NCI-H128 (cell line): Measurements from ENCODE around the gene NAV2.
"Not testable (repeated sequence)": the region's sequence is repeated elsewhere in the genome, so short reads cannot be mapped to it uniquely, and the experiment has no call there.

Experiments used
- DNase-seq: peaks from one replicate; lab custom pipeline; 2025; ENCODE audit not compliant: unreplicated experiment; lab: John Stamatoyannopoulos, UW

The NAV2 gene

GRCh38 chr11:19918302-19919049 is 205.8 kb downstream of the NAV2 start:
- no peak for DNase-seq

- DNase-seq = no peak
Measured at GRCh38 chr11:19919050-19919561, 206.5 kb downstream of the NAV2 start.

DNA sequence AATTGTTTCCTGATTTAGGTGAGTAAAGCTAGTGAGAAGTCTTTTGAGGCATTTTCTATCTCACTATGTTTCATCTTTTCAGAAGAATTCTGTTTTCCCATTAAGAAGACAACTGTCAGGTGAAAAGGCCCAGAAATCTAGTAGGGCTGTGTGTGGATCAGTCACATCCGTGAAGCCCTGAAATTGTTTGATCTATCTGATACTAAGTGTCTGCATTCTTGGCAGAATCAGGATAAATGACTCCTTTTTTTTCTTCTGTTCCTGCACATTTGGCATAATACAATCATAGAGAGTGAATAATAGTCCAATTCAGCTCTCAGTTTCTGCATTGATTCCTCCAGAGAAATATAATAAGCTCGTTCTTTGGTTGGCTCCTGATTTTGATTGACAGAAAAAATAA is 208.3 kb downstream of the NAV2 start:
- DNase-seq = no peak

DNA sequence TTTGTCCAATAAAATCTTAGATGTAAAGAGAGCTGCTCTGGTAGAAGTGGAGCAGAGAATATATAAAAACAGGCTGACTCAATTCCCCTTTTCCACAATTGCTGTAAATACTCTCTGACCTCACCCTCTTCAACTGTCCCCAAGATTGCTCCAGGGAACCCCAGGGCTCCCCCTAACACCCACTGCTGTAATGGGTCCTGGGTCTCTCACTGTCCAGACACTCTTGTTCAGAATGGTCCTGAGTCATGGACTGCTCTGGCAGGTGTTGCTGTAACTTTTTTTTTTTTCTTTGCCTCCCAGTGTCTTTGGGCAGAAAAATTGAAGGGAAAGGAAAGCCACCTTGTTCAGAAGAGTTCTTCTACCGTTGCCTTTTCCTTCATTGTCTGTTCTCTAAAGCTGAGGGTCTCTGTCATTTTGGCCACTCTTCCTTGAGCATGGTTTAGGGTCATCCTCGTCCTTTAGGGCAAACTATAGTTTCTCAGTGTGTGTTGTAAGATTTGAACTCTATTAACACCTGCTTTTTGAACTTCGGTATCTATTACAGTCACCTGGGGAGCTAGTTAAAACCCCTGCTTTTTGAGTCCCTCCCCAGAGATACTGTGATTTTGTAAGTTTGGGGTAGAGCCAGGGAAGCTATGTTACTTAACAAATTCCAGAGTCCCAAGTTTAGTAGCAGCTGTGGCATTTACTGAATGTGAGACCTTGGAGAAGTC is 209.5 kb downstream of the NAV2 start:
- DNase-seq = no peak

GRCh38 chr11:19922689-19923035 is 210.0 kb downstream of the NAV2 start:
- no peak for DNase-seq

DNA sequence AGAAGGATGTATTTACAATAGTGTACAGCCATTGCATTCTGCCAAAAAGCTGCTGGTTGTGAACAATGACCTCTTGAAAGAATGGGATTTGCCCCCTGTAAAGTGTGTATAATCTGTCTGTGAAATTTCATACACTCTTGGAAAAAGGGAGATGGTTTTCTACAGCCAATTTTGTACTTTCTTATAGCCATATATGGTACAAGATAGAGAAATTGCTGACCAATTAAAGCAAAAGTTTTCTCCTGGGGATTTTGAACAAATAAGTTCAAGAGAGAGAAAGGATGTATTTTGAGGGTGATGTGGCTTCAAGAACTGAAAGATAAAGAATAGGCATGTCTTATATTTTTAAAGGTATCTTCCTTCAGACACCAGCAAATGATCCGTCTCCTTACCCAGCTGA is 211.0 kb downstream of the NAV2 start:
- DNase-seq = no peak

GRCh38 chr11:19924311-19924710 is 211.7 kb downstream of the NAV2 start:
- no peak for DNase-seq

- no peak for DNase-seq
Measured at GRCh38 chr11:19924716-19925115, 212.1 kb downstream of the NAV2 start.

GRCh38 chr11:19927403-19927802 is 214.8 kb downstream of the NAV2 start:
- not testable (repeated sequence) for DNase-seq

DNA sequence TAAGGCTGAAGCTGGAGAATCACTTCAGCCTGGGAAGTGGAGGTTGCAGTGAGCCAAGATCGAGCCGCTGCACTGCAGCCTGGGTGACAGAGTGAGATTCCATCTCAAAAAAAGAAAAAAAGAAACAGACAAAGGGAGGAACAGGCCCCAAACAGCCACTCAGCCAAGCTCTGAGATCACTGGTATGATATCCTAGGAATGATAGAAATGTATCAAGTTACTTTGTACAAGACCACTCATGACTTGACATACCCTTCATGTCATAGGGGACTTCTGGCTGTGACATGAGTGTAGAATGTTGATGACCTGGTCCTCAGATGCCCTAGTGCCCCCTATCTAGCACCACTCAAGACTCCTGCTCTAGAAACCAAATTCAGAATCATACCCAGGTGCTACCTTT is 216.5 kb downstream of the NAV2 start:
- no peak for DNase-seq

- DNase-seq = no peak
Measured at GRCh38 chr11:19929655-19930054, 217.0 kb downstream of the NAV2 start.

- no peak for DNase-seq
Measured at GRCh38 chr11:19931141-19931770, 218.6 kb downstream of the NAV2 start.

DNA sequence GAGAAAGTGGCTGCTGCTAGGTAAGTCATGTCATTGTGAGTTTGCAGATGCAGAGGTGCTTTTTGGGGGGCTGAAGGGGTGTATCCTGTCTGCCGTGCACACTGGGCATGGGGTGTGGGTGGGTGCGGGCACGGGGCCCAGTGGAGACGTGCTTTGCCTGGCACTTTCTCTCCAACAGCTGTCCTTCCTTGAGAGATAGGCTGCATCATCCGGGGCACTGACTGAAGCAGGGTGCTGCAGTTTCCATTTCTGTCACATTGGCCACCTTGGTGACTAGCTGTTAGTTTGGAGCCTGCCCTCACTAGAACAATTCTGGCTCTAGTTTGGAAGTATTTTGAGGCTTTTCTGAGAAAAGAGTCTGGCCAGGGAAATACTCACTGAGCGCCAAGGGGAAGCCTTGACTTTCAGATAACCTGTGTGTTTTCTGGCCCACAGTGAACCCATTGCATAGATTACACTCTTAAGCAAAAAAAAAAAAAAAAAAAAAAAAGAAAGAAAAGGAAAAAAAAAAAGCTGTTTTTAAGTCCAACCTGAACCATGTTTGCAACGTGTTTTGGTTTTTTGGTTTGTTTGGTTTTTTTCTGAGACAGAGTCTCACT is 219.2 kb downstream of the NAV2 start:
- DNase-seq = no peak

DNA sequence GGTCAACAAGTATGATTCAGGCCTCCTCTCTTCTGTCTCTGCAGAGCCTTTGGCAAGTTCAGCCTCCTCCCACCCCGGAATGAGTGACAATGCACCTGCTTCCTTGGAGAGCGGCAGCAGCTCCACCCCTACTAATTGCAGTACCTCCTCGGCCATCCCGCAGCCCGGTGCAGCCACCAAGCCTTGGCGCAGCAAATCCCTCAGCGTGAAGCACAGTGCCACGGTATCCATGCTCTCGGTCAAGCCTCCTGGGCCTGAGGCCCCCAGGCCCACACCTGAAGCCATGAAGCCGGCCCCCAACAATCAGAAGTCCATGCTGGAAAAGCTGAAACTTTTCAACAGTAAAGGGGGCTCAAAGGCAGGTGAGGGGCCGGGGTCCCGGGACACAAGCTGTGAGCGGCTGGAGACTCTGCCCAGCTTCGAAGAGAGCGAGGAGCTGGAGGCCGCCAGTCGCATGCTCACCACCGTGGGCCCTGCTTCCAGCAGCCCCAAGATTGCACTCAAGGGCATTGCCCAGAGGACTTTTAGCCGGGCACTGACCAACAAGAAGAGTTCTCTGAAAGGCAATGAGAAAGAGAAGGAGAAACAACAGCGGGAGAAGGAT is 220.6 kb downstream of the NAV2 start:
- no peak for DNase-seq

- DNase-seq = no peak
Measured at GRCh38 chr11:19933801-19934488, 221.3 kb downstream of the NAV2 start.

DNA sequence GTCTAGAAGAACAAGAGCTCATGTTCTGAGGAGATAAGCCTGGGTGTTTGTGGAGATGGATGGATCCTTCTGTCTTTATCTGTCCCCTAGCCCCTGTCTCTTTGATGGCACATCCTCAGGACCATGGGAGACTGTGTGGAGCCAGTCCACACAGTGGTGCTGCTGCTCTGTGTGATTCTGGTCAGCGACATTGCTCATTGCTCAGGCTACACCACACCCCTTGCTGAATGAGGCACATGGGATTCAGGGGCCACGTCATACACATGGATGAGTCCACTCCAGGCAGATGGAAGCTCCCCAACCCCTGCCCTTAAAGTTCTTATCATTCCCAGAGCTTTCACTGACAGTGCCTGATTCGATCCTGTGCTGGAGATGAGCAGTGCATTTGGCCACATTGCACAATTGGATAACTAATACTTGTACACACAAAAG is 222.2 kb downstream of the NAV2 start:
- DNase-seq = no peak

- DNase-seq = no peak
Measured at GRCh38 chr11:19935507-19935906, 222.9 kb downstream of the NAV2 start.

GRCh38 chr11:19936461-19936860 is 223.8 kb downstream of the NAV2 start:
- no peak for DNase-seq

DNA sequence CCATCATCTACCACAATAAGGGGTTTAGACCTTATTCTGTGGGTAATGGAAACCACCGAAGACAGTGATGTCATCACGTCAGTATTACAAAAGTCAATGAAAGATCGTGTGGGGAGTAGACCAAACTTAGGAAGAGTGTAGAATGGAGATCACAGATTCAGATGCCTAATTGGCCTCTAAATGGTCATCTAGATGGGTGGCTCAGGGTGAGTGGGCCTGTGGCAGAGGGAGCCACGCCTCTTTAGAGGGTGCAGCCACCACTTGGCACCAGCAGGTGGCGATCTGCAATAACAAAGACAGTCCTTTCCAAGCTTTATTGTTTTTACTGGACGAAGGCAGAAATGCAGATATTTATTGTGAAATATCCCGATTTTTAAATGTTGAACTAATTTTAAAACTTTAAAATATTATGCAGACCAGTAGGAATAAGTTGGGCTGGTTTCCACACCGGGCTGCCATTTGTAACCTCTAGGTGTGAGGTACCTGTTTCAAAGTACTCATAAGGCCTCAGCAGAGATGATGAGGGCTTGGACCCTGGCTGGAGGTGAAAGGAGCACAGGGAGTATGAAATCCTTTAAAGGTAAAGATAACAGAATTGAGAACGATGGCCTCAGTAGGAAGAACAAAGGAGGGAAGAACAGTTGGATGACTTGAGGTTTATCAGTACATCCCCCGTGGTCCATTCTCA is 225.7 kb downstream of the NAV2 start:
- DNase-seq = no peak

- DNase-seq = no peak
Measured at GRCh38 chr11:19938866-19939265, 226.2 kb downstream of the NAV2 start.
